ENCODE data around the gene PLEKHG4B. TPM values are rescaled to one million over a fixed set of nuclear protein-coding genes. Genes with fewer than 3 reads are reported as not detected.

PLEKHG4B gene
- total RNA-seq, 1 experiment from 2014 or later = 44.3 TPM

- Histone ChIP-seq H4K8ac (replicated peaks; ENCODE audit: insufficient read length, low read depth, low read length) (no peak overlapping the region), H3K14ac (ENCODE audit: insufficient read depth, low read length) (no peak overlapping the region), H2AFZ (ENCODE audit: low read length) (no peak overlapping the region), H3K23ac (ENCODE audit: insufficient read length, low read depth, low read length) (no peak overlapping the region), H3K56ac (ENCODE audit: insufficient read length, low read depth, low read length) (no peak overlapping the region), H3K18ac (ENCODE audit: insufficient read length, low read depth, low read length) (no peak overlapping the region), H3K79me1 (ENCODE audit: insufficient read depth, low read depth, low read length, poor library complexity, severe bottlenecking) (no peaks in the 10 kb centered on the region), H2BK120ac (ENCODE audit: low read depth, low read length, poor library complexity, severe bottlenecking) (no peak overlapping the region), H3K9ac (ENCODE audit: extremely low read depth, insufficient read length, low read length) (no peak overlapping the region), H2AK5ac (ENCODE audit: insufficient read length, low read length) (no peak overlapping the region), H4K91ac (ENCODE audit: insufficient read length, low read depth, low read length) (no peak overlapping the region), H2BK20ac (ENCODE audit: low read depth, low read length, poor library complexity, severe bottlenecking) (no peak overlapping the region), H2BK12ac (ENCODE audit: insufficient read length, low read depth, low read length) (no peak overlapping the region), H3K4me1 (ENCODE audit: insufficient read depth, low read length) (no peaks in the 10 kb centered on the region), H4K5ac (ENCODE audit: insufficient read length, low read depth, low read length) (no peak overlapping the region), H3K79me2 (ENCODE audit: insufficient read depth, low read length) (no peaks in the 10 kb centered on the region), H4K20me1 (ENCODE audit: control insufficient read depth, insufficient read depth, insufficient read length) (no peaks in the 10 kb centered on the region), H3K4me2 (ENCODE audit: insufficient read depth, insufficient read length, low read length) (no peak overlapping the region), H2BK5ac (ENCODE audit: insufficient read length, low read length) (no peak overlapping the region), H3T11ph (ENCODE audit: low read length) (no peak overlapping the region), H2BK15ac (ENCODE audit: low read depth, low read length) (no peak overlapping the region), H3K27me3 (ENCODE audit: insufficient read depth, low read length) (no peaks in the 10 kb centered on the region), H3K27ac (ENCODE audit: insufficient read length, low read depth, low read length) (no peak overlapping the region), H3K23me2 (ENCODE audit: insufficient read length, low read depth, low read length, poor library complexity, severe bottlenecking) (no peaks in the 10 kb centered on the region), H3K4ac (ENCODE audit: low read depth, low read length) (no peak overlapping the region), H3K9me3 (ENCODE audit: control insufficient read depth, low read depth, low read length) (no peaks in the 10 kb centered on the region)
- Mint-ChIP-seq H3K4me3 (no peak overlapping the region), H3K27me3 (ENCODE audit: low read depth) (no peaks in the 10 kb centered on the region; the same call in 1 of the 2 replicates), H3K36me3 (ENCODE audit: insufficient read depth in 1 of 3, low read depth in 3 of 3) (peaks cover 25 to 87% (median 80%) of the 10 kb centered on the region in 3 experiments; a peak in 6 of 7 replicates), H3K9me3 (peaks cover 1 to 2% of the 10 kb centered on the region in 2 experiments), H3K27ac (peak overlapping the region; percentile 75 to 86 (median 84); a peak in 5 of 7 replicates), H3K4me1 (peaks cover 11 to 19% of the 10 kb centered on the region in 2 experiments)
- DNase-seq = peak; percentile 35
- WGBS (ENCODE audit: extremely low coverage, insufficient read length, low lambda C conversion rate) = no CpG with 5 or more reads among the region's 17 CpGs
- TF ChIP-seq CTCF (conservative IDR thresholded peaks at IDR 0.05) = no peak
Measured at GRCh38 chr5:158807-159447, 67.0 kb downstream of the PLEKHG4B start.

All from H9 (cell line).